ENCODE results near the gene PPP1R3F.

Gene PPP1R3F

GRCh38 chrX:49262603-49263002 lies 7.0 kb upstream of the PPP1R3F start:
- no peak for DNase-seq (ENCODE audit: low read depth)
- TF ChIP-seq CTCF (IDR thresholded peaks at IDR 0.05; ENCODE audit: control insufficient read depth, insufficient read depth, low read depth, low read length, missing control alignments) = no peak
- no peak overlapping the region for H3K4me3 ChIP-seq (ENCODE audit: control insufficient read depth, low read depth, low read length)

- H3K4me3 ChIP-seq (ENCODE audit: control insufficient read depth, low read depth, low read length) = no peak overlapping the region
- TF ChIP-seq CTCF (IDR thresholded peaks at IDR 0.05; ENCODE audit: control insufficient read depth, insufficient read depth, low read depth, low read length, missing control alignments) = no peak
- no peak for DNase-seq (ENCODE audit: low read depth)
Measured at GRCh38 chrX:49263631-49264030, 6.0 kb upstream of the PPP1R3F start.

DNA sequence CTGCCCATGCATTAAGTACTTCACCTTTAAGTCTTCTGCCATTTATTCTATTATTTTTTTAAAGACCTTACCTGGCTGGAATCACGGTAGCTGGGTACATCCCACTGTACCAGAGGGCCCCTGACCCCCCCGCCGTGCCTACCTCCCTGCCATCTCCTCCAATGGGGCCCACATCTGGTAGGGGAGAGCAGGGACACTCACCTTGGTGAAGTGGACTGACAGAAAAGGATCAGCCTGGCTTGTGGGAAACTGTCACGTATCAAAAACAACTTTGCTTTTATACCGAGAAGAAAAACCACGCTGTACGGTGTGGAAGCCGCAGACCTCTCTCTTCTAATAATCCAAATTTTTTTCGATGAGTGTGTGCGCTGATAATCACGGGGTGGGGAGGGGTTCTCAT lies 5.1 kb upstream of the PPP1R3F start, which contains the start of gene FOXP3:
Gene FOXP3 (minus strand): TSS at position 251 of the 400 bp plus-strand sequence. CDS start 6,205 bp downstream, outside the sequence.
- no peak for TF ChIP-seq CTCF (IDR thresholded peaks at IDR 0.05; ENCODE audit: control insufficient read depth, insufficient read depth, low read depth, low read length, missing control alignments)
- DNase-seq (ENCODE audit: low read depth) = no peak
- no peak within 1 kb of the TSS for H3K4me3 ChIP-seq (ENCODE audit: control insufficient read depth, low read depth, low read length)

DNA sequence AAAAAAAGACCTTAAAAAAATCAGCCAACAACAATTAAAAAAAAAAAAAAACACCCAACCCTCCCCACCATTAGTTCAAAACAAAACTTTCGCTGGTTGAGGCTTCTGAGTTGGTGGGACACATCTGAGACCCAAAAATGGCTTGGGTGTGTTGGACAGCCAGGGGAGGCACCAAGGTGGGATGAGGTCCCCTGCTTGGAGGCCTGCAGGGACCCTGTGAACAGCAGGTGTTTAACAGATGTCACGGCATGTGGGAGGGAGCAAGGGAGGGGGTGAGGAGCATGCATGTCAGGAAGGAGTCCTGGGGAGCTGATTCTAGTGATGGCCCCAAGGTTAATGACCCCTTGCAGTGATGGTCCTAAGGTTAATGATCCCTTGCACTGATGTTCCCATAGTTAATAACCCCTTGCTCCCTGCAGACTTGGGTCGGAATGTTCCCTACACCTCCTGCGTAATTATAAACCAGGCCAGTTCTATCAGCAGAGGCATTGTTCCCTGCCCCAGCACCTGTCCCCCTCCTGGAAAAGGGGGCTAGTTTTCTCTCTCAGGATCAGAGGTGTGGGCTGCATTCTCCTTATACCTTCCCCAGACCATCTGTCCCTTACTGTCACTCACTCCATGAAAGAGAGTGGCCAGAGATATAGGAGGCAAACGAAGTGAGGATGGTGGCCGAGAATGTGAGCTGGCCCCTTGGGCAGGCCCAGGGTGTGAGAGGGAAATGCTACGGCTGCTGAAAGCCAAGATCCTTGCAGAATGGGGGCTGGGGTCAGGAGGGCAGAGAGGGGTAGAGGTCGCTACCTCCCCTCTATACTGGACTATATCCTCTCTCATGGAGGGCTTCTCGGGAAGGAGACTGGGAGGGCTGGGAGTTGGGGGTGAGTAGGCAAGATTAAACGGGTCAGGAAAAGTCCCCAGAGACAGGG lies 2.8 kb upstream of the PPP1R3F start:
- H3K4me3 ChIP-seq (ENCODE audit: control insufficient read depth, low read depth, low read length) = no peak overlapping the region
- DNase-seq (ENCODE audit: low read depth) = no peak
- no peak for TF ChIP-seq CTCF (IDR thresholded peaks at IDR 0.05; ENCODE audit: control insufficient read depth, insufficient read depth, low read depth, low read length, missing control alignments)

- H3K4me3 ChIP-seq (ENCODE audit: control insufficient read depth, low read depth, low read length) = peak overlapping the region; percentile 58
- DNase-seq (ENCODE audit: low read depth) = no peak
- no peak for TF ChIP-seq CTCF (IDR thresholded peaks at IDR 0.05; ENCODE audit: control insufficient read depth, insufficient read depth, low read depth, low read length, missing control alignments)
Measured at GRCh38 chrX:49268702-49269009, 937 bp upstream of the PPP1R3F start.

DNA sequence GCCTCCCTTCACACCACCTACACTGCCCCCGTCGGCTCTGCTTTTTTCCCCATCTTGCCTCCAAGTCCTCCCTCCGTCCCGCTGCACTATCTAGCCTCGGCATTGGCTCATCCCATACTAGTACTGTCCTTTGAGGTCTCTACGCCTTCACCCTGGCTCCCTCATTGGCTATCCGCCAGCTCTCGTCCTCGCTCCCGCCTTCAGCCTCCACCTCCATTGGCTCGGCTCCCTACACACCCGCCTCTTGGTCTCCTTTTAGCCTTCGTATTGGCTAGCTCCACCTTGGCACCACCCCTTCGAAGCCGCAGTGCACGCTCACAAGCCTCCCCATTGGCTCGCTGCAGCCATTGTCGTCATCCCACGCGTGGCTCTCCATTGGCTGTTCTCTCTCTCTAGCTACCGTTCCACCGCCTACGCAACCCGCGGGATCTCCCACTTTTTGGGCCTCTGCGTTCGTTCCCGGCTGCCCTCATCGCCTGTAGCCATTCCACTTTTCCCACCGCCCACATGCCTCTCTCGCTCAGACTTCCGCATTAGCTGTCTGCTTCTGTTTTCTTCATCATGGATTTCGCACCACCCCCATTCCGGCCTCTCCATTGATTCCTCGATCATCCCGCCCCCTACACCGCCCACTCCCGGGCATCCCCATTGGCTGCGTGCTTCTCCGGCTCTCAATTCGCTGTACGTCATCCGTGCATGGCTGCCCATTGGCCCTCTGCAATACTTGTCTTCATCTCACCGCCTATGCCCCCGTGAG lies 405 bp upstream of the PPP1R3F start:
- TF ChIP-seq CTCF (IDR thresholded peaks at IDR 0.05; ENCODE audit: control insufficient read depth, insufficient read depth, low read depth, low read length, missing control alignments) = no peak
- DNase-seq (ENCODE audit: low read depth) = peak; percentile 95
- peak overlapping the region; percentile 58 for H3K4me3 ChIP-seq (ENCODE audit: control insufficient read depth, low read depth, low read length)
